WERI-Rb-1 (cell line): ENCODE results near the gene HMG20B.

Experiments used
- DNase-seq: peaks from one replicate; pipeline ENCODE4 v3.0.0-alpha.2; 2020
- H3K27ac ChIP-seq: fragments of 250-450 bp; sonication (Bioruptor Pico); 2 replicates; pipeline ENCODE4 v1.5.1; 2020; ENCODE audit warnings: mild to moderate bottlenecking, moderate library complexity
- H3K27me3 ChIP-seq: fragments of 250-450 bp; sonication (Bioruptor Pico); 2 replicates; pipeline ENCODE4 v1.5.1; 2021; ENCODE audit warnings: mild to moderate bottlenecking, low read depth, moderate library complexity; ENCODE audit not compliant: insufficient read depth, severe bottlenecking
- H3K36me3 ChIP-seq: fragments of 250-450 bp; sonication (Bioruptor Pico); 2 replicates; pipeline ENCODE4 v1.5.1; 2020; ENCODE audit warnings: mild to moderate bottlenecking, moderate library complexity
- H3K4me3 ChIP-seq: 2 replicates; pipeline ENCODE4 v1.5.1; 2011; ENCODE audit warnings: low read depth, mild to moderate bottlenecking, control low read depth, low read length
- H3K9me3 ChIP-seq: fragments of 250-450 bp; sonication (Bioruptor Pico); 2 replicates; pipeline ENCODE4 v1.5.1; 2021; ENCODE audit warnings: mild to moderate bottlenecking, moderate library complexity; ENCODE audit not compliant: severe bottlenecking
- TF ChIP-seq, protein P1 (sequence below): IDR thresholded peaks from 2 replicates; pipeline ENCODE4 v1.5.1; 2011; ENCODE audit warnings: low read depth, mild to moderate bottlenecking, control low read depth, inconsistent platforms, low read length

HMG20B gene

DNA sequence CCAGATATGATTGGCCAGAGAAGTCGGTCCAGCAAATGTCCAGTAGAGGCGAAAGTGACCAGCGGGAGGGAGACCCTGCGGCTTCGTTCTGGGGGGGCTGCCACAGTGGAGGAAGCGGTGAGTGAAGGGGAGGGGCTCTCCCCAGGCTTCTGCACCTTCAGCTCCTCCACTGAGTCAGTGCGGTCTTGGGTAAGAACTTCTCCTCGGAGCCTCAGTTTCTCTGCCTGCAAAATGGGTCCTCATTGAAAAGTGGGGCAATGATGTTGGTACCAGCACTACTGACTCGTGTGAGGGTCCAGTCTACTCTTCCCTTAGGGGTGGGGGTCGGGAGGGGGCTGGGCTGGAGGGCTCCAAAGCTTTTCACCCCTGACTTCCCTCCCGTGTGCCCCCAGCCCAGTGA is 16.7 kb downstream of the HMG20B start:
- no peak overlapping the region for H3K4me3 ChIP-seq
- TF ChIP-seq, protein P1, sequence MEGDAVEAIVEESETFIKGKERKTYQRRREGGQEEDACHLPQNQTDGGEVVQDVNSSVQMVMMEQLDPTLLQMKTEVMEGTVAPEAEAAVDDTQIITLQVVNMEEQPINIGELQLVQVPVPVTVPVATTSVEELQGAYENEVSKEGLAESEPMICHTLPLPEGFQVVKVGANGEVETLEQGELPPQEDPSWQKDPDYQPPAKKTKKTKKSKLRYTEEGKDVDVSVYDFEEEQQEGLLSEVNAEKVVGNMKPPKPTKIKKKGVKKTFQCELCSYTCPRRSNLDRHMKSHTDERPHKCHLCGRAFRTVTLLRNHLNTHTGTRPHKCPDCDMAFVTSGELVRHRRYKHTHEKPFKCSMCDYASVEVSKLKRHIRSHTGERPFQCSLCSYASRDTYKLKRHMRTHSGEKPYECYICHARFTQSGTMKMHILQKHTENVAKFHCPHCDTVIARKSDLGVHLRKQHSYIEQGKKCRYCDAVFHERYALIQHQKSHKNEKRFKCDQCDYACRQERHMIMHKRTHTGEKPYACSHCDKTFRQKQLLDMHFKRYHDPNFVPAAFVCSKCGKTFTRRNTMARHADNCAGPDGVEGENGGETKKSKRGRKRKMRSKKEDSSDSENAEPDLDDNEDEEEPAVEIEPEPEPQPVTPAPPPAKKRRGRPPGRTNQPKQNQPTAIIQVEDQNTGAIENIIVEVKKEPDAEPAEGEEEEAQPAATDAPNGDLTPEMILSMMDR: no peak
- H3K9me3 ChIP-seq: peaks cover 12% of the 10 kb centered on the region
- no peak for DNase-seq
- H3K27ac ChIP-seq: no peak overlapping the region
- H3K36me3 ChIP-seq: no peaks in the 10 kb centered on the region
- no peaks in the 10 kb centered on the region for H3K27me3 ChIP-seq

DNA sequence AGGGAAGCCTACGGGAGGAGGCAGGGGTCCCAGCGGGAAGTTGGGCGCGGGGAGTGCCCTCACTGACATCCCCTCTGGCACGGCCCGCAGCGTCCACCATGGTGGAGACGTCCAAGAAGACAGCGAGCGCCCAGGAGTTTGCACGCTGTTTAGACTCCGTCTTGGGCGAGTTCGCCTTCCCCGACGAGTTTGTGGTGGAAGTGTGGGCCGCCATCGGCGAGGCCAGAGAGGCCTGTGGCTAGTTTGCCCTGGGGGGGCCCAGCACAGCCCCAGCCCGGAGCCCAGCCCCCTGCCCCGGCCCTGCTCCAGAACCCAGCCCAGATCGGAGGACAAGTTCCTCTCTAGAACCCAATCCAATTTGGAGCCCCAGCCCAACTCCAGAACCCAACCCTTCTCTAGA is 17.2 kb downstream of the HMG20B start:
- no peaks in the 10 kb centered on the region for H3K36me3 ChIP-seq
- H3K27ac ChIP-seq: no peak overlapping the region
- TF ChIP-seq, protein P1: no peak
- H3K9me3 ChIP-seq: peaks cover 12% of the 10 kb centered on the region
- no peak for DNase-seq
- no peaks in the 10 kb centered on the region for H3K27me3 ChIP-seq
- no peak overlapping the region for H3K4me3 ChIP-seq

DNA sequence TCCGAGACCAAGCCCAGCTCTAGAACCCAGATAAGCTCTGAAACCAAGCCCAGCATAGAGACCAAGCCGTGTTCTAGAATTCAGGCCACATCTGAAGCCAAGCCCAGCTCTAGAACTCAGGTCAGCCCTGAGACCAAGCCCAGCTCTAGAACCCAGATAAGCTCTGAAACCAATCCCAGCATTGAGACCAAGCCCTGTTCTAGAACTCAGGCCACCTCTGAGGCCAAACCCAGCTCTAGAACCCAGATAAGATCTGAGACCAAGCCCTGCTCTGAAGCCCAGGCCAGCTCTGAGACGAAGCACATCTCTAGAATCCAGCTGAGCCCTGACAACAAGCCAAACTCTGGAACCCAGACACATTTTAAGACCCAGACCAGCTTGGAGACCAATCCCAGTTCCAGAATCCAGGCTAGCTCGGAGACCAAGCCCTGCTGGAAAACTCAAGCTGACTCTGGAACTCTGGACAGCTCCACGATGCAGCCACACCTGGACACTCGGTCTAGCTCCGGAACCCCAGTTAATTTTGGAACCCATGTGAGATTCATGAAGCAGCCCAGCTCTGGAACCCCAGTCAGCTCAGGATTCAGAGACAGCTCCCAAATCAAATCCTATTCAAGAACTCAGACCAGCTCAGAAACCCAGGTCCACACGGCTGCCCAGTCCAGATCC is 18.4 kb downstream of the HMG20B start:
- Histone ChIP-seq H3K27ac (no peak overlapping the region), H3K4me3 (no peak overlapping the region), H3K36me3 (no peaks in the 10 kb centered on the region), H3K27me3 (no peaks in the 10 kb centered on the region), H3K9me3 (peaks cover 12% of the 10 kb centered on the region)
- TF ChIP-seq, protein P1: no peak
- DNase-seq: no peak

DNA sequence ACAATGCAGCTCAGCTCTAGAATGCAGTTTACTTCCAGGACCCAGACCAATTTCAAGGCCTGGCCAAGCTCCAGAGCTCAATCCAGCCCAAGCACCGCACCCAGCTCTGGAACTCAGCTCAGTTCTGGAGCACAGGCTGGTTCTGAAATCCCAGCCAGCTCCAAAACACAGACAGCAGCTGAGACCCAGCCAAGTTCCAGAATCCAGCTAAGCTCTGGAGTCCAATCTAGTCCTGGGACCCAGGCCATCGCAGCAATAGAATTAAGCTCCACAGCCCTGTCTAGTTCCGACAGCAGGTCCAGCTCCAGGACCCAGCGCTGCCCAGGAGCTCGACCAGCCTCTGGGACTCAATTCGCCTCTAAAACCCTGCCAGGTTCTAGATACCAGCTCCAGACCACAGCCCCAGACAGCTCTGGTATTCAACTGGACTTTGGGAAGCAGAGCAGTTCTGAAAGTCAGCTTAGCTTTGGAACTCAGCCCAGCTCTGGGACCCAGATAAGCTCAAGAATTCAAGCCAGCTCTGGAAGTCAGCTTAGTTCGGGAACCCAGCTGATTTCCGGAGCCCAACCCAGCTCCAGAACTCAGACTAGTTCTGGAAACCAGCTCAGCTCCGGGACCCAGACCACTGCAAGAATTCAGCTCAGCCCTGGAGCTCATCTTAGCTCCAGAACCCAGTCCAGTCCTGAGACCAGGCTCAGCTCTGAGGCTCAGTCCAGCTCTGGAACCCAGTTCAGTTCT is 19.3 kb downstream of the HMG20B start:
- no peak for DNase-seq
- Histone ChIP-seq H3K27ac (no peak overlapping the region), H3K4me3 (no peak overlapping the region), H3K9me3 (peaks cover 12% of the 10 kb centered on the region), H3K36me3 (no peaks in the 10 kb centered on the region), H3K27me3 (no peaks in the 10 kb centered on the region)
- TF ChIP-seq, protein P1: no peak

DNA sequence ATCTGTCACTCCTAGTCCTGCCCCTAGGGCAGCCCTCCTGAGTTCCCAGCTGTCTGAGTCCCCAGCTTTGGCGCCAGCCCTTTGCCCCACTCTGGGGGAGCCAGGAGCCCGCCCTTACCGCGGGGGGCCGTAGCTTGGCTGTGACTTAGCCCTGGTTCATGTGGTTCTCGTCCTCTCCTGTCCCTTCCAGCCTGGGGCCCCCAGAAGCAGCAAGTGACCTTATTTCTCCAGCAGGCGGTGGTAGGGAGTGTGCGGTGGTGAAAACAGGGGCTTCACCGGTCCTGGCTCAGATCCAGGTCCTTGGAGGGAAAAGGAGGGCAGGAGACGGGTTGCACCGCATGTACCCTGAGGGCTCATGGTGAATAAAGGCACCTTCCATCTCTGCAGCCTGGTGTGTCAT is 20.4 kb downstream of the HMG20B start:
- no peak overlapping the region for H3K4me3 ChIP-seq
- H3K27me3 ChIP-seq: no peaks in the 10 kb centered on the region
- no peak overlapping the region for H3K27ac ChIP-seq
- no peaks in the 10 kb centered on the region for H3K36me3 ChIP-seq
- TF ChIP-seq, protein P1: no peak
- DNase-seq: no peak
- peaks cover 12% of the 10 kb centered on the region for H3K9me3 ChIP-seq
